ENCODE measurements around the gene DLX3. TPM values are rescaled to one million over a fixed set of nuclear protein-coding genes. Genes with fewer than 3 reads are reported as not detected.
A peak's percentile ranks its signal among the peaks of the same experiment; 100 is the strongest.

DLX3 gene
- polyA plus RNA-seq, 4 donors, result 0.90 to 1.6 (median 1.2) TPM

DNA sequence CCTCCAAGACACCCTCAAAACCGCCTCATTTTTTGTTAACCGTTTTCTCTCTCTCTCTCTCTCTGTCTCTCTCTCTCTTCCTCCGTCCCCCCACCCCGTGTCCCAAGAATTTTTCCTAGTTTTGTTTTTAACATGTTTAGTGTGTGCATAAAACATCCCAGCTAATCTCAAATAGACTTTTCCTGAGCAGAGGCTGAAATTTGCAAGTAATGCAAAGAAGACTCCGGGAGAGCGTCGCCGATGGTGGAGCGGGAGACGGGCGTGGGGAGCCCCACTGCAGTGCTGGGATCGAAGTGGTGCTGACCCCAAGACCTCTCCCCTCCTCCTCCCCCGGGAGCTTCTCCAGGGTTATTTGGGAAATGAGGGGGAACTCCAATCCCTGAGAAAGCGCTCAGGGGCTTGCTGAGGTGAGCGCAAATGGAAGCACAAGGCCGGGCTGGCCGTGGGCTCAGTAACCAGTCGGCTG lies 30.7 kb downstream of the DLX3 start:
- no peak for DNase-seq (ENCODE audit: low read depth in 4 of 4, low spot score in 3 of 4)

GRCh38 chr17:49963626-49964302 lies 31.3 kb downstream of the DLX3 start:
- DNase-seq (ENCODE audit: low read depth in 4 of 4, low spot score in 3 of 4), result no peak

DNA sequence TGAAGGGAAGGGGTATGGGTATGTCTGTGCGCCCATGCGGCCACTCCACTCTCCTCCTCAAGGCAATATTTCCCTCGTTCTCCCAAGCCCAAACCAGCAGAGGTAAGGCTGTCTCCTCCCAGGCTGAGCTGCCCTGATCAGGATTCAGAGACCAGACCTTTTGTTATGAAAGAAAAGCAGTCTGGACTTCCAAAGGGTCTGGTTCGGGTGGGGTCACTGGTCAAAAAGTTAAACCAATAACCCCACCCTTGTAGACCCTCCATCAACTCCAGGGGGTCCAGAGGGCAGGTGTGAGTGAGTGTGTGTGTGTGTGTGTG lies 31.8 kb downstream of the DLX3 start:
- no peak for DNase-seq (ENCODE audit: low read depth in 4 of 4, low spot score in 3 of 4)

GRCh38 chr17:49962599-49963308 lies 32.3 kb downstream of the DLX3 start:
- no peak for DNase-seq (ENCODE audit: low read depth in 4 of 4, low spot score in 3 of 4)

DNA sequence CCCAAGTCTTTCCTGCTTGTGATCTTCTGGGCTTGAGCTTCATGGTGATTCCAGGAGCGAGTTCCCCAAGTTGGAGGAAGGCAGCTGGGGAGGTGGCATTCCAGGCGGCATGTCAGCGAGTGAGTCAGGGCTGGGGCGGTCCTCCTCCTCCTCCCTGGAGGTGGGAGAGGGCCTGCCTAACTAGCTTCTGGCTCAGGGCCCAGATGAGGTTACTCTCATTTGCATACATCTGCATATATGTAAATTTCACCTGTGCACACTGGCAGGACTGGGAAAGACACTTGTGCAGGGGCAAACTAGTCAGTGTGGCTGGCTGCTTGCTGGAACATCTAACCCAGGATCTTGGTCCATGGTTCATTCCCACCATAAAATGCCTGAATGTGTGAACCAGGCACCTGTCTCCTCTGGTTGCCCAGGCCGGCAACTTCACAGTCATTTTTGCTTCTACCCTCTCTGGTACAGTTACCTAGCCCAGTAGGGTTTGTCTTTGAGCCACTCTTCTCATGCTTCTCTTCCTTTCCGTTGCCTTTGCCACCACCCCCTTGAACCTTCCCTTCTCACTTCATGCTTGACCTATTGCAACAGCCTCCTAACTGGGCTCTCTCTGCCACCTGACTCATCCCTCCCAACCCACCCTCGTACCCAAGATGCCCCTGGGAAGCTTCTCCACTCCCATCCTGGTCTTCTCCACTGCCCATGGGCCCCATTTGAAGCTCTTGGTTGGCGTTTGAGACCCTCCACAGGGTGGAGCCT lies 35.7 kb downstream of the DLX3 start:
- DNase-seq (ENCODE audit: low read depth in 4 of 4, low spot score in 3 of 4), result no peak

GRCh38 chr17:49958723-49959122 lies 36.3 kb downstream of the DLX3 start:
- DNase-seq (ENCODE audit: low read depth in 4 of 4, low spot score in 3 of 4), result no peak

GRCh38 chr17:49957350-49957749 lies 37.7 kb downstream of the DLX3 start:
- no peak for DNase-seq (ENCODE audit: low read depth in 4 of 4, low spot score in 3 of 4)

- no peak for DNase-seq (ENCODE audit: low read depth in 4 of 4, low spot score in 3 of 4)
Measured at GRCh38 chr17:49956780-49957179, 38.2 kb downstream of the DLX3 start.

DNA sequence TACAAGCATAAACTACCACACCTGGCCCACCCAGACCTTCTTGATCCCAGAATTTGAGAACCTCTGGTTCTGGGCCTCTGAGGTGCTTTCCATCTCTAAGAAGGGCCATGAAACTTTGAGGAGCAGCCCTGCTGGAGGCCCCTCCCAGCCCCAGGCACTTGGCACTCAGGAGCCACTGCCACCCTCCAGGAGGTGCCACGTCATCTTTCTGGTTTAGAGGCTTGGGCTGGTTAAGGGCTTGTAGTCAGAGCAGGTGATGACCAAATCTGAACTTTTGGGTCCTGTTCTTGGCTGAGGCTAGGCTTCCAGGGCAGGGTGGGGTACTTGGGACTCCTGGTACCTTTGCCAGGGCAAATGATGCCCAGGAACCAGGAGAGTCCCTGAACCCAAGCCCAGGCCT lies 39.9 kb downstream of the DLX3 start:
- DNase-seq (ENCODE audit: low read depth in 4 of 4, low spot score in 3 of 4), result no peak

- DNase-seq (ENCODE audit: low read depth in 4 of 4, low spot score in 3 of 4), result no peak
Measured at GRCh38 chr17:49952912-49953497, 42.0 kb downstream of the DLX3 start.

- peak in 1 of 4 donors; percentile 59 for DNase-seq (ENCODE audit: low read depth in 4 of 4, low spot score in 3 of 4)
Measured at GRCh38 chr17:49952209-49952911, 42.7 kb downstream of the DLX3 start.

- DNase-seq (ENCODE audit: low read depth in 4 of 4, low spot score in 3 of 4), result no peak
Measured at GRCh38 chr17:49951362-49952082, 43.5 kb downstream of the DLX3 start.

GRCh38 chr17:49949634-49950033 lies 45.4 kb downstream of the DLX3 start:
- no peak for DNase-seq (ENCODE audit: low read depth in 4 of 4, low spot score in 3 of 4)

GRCh38 chr17:49946964-49947584 lies 48.0 kb downstream of the DLX3 start:
- no peak for DNase-seq (ENCODE audit: low read depth in 4 of 4, low spot score in 3 of 4)

DNA sequence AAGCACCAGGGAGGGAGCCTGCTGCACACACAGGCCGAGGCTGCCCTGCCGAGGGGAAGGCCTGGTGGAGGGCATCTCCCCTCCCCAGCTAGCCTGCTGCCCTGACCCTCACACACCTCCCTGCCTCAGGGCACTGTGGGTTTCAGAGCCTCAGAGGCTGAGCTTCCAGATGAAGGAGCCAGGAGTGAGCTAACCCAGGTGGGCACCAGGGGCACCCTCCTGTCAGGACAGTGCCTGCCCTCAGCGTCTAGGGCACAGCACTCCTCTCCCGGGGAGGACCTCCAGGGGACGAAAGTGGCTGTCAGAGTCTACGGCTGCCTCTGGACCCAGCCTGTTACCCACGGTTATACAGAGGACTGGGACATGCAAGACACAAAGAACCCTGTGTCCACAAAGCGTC lies 48.8 kb downstream of the DLX3 start:
- no peak for DNase-seq (ENCODE audit: low read depth in 4 of 4, low spot score in 3 of 4)

DNA sequence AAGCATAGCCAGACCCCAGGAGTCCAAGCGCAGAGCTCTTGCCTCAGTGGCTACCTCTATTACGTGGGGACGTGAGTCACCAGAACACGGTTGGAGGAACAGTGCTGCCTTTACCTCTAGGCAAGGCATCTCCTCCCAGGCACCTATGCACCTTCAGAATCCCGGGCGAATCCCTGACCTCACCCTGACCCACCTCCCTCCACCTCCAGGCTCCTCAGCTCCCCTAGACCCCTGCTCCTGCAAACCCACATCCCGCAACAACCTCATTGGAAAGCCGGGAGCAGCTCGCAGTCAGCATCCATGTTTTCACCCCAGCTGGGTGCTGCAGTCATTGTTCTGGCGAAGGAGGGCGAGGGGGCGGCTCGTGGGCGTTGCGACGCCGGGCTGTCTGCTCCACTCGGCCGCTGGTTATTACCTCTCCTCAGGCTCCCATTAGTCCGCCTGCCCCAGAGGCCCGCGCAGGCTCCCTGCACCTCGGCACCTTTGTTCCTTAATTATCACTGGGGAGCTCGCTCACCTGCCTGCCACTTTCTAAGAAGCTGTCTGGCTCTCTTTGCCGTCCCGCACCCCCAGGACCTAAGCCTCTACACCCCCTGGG lies 50.7 kb downstream of the DLX3 start:
- DNase-seq (ENCODE audit: low read depth in 4 of 4, low spot score in 3 of 4), result no peak

DNA sequence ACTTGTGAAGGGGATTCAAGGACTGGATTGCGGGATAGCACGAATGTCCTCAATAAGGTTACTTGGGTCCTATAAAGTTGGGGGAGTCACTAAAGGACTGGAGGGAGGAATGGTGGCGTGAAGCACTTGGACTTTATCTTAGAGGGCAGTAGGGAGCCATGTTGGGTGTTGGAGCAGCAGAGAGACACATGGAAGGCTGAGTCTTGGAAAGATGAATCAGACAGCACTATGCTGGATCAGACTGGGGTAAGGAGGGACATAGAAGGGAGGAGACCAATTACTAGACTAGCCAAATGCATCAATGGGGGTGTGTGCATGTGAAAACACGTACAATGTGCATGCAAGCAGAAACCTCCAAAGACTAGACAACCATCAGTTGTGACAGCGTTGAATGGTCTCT lies 52.1 kb downstream of the DLX3 start:
- DNase-seq (ENCODE audit: low read depth in 4 of 4, low spot score in 3 of 4), result no peak

DNA sequence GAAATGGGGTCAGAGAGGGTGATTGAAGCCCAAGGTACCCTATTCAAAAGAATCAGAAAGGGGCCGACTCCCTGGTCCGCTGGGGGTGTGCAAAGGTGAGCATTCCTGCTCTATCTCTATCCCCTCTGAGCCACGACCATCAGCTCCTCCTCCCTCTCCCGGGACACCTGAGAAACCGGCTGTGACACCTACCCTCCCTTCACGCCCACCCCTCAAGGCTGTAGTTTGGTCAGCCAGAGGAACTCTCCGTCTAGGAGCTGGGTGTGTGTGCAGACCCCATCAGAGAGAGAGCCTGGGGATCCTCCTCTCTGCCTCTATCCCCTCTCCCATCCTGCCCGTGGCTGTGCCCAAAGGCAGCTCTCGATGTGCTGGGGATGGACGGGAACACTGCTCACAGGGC lies 53.6 kb downstream of the DLX3 start:
- DNase-seq (ENCODE audit: low read depth in 4 of 4, low spot score in 3 of 4), result no peak

Data from right renal pelvis (tissue), 4 donors.